GM19397 (cell line): ENCODE measurements around the gene FARP1.

ENCODE experiments used
- ATAC-seq: cut with Tn5 transposase; IDR thresholded peaks from one replicate; pipeline ENCODE4 v1.9.1; 2021; ENCODE audit warnings: mild to moderate bottlenecking, moderate library complexity; ENCODE audit not compliant: unreplicated experiment

The FARP1 gene

GRCh38 chr13:98438246-98439125 lies 295.6 kb downstream of the FARP1 start:
- no peak for ATAC-seq

- ATAC-seq = no peak
Observed at GRCh38 chr13:98439126-98439828, 296.4 kb downstream of the FARP1 start.

GRCh38 chr13:98439896-98440295 lies 297.0 kb downstream of the FARP1 start:
- no peak for ATAC-seq

GRCh38 chr13:98440390-98441055 lies 297.6 kb downstream of the FARP1 start:
- ATAC-seq = no peak

DNA sequence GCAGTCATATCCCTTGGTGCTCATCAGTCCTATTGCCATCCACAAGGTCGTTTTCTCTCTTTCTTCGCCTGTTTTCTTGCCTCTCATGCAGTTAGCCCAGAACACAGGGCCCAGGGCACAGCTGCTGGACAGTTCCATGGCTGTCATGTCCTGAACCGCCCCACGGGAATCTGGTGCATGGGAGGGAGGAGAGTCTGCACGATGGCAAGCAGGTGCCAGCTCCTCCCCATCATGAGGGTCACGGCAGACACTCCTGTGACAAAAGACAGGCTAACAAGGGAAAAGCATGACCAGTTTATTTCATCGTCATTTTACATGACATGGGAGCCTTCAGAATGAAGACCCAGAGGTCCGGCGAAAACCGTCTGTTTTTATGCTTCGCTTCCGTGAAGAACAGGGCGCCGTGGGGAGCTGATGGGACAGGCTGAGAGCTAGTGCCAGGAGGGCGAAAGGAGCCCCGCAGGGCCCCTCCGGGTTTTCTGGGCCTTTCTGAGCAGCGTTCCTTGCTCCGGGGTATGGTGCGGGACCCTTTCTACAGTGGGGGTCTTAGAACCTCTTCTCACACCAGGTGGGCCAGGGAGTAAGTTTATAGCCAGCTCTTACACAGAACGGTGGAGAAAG lies 298.3 kb downstream of the FARP1 start:
- ATAC-seq = no peak

- no peak for ATAC-seq
Observed at GRCh38 chr13:98442391-98443230, 299.7 kb downstream of the FARP1 start.

- ATAC-seq = no peak
Observed at GRCh38 chr13:98443329-98443728, 300.4 kb downstream of the FARP1 start.

DNA sequence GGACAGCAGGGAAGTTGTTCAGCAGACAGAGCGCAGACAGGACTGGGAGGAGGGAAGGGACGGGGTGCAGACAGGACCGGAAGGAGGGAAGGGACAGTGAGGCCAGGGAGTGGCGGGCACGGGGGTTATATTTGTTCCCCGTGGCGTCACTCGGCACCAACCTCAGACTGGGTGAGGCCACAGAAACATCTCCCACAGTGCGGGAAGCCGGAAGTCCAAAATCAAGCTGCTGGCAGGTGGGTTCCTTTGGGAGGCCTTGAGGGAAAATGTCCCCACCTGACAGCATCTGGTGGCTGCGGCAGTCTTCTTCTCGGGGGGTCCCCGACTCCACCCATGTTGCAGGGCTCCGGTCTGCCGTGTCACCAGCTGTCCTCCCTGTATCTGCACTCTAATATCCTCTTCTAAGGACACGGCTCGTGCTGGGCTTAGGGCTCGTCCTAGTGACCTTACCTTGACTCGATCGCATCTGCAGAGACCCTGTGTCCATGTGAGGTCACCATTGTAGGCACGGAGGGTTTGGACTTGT lies 301.0 kb downstream of the FARP1 start:
- ATAC-seq = no peak

GRCh38 chr13:98444381-98444780 lies 301.5 kb downstream of the FARP1 start:
- no peak for ATAC-seq

- ATAC-seq = peak; percentile 88
Observed at GRCh38 chr13:98445340-98446233, 302.7 kb downstream of the FARP1 start.

GRCh38 chr13:98446234-98446621 lies 303.3 kb downstream of the FARP1 start:
- ATAC-seq = no peak

DNA sequence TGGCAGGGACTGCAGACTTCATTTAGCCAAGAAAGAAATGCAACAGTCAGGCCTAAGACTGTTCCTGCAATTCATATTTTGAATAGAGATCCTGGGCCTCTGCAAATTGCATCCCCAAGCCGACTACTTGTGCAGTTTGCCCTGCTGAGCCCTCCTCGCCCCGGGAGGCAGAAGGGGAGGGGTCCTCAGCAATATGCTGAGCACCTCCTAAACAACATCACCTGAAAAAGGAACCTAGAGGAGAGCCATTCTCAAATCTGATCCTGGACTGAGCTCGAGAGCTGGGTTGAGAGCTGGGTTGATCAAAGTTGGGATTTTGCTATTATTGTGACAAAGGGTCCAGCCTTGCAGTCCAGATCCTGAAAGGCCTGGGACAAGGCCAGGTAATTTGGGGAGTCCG lies 304.2 kb downstream of the FARP1 start:
- no peak for ATAC-seq

DNA sequence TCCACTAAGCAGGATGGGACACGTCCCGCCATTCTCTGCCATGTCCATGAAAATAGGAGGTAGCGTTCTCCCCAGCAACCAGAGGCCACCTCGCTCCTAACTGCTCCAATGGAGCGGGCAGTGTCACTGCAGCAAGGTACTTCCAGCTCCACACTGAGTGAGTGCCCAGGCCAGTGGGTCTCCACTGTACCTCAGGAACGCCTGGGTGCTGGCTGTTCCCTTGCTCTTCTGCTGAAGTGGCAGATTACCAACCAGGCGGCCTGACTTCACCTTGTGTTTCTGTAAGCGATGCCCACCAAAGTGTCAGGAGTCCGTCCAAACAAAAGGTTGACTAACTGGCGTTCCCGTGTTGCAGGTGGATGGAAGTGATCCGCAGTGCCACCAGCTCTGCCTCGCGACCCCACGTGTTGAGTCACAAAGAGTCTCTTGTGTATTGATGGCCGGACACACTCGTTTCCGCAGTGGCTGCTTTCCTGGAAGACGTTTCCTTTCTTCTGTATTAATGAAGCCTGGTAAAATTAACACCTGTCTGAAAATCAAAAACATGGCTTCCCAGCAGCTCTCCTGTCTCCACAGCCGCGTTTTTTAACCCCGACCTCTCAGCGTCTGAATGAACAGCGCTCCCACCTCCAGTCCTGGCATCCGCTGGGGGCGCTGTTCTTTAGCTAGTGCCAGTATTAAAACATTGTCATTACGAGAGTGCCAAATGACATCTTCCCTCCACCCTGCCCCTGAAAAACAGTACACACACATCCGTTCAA lies 305.2 kb downstream of the FARP1 start:
- no peak for ATAC-seq

- no peak for ATAC-seq
Observed at GRCh38 chr13:98448642-98448928, 305.7 kb downstream of the FARP1 start.

- no peak for ATAC-seq
Observed at GRCh38 chr13:98449273-98449672, 306.4 kb downstream of the FARP1 start.

DNA sequence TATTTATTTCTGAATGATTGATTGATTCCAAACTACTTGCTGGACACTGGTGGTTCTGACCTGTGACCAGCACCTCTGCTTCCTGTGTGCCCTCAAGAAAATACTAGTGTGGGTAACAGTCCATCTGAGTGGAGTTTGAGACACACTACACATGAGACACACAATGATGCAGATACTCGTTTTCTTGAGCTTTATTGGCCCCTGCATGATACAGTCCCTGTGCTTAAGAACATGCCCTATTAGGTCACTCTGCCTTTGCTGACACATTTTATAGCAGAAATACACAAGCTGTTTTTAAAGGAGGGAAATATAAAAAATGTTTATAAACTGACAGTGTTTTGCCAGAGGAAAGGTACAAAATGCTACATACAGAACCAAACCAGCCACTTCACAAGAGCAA lies 307.1 kb downstream of the FARP1 start:
- no peak for ATAC-seq

GRCh38 chr13:98450539-98451111 lies 307.7 kb downstream of the FARP1 start:
- no peak for ATAC-seq
